Liver (tissue), 9 donors: Measurements from ENCODE around the gene STK25. TPM values are rescaled to one million over a fixed set of nuclear protein-coding genes. Genes with fewer than 3 reads are reported as not detected.

ENCODE experiments used
- DNase-seq: peaks from one replicate; pipeline ENCODE4 v3.0.0-alpha.2; 2017; ENCODE audit warnings: low spot score
- H3K27ac ChIP-seq, 2 donors: one replicate each; pipeline ENCODE4 v1.7.0; 2013; ENCODE audit warnings: inconsistent platforms in 2 of 2, low read length in 2 of 2, control low read depth in 1 of 2, low read depth in 1 of 2, mild to moderate bottlenecking in 1 of 2
- H3K27me3 ChIP-seq, 4 donors: one replicate each; pipeline versions ENCODE4 v1.6.1 to v1.7.0; 2013; ENCODE audit warnings: low read length in 3 of 4, inconsistent platforms in 1 of 4, mild to moderate bottlenecking in 1 of 4, moderate library complexity in 1 of 4; ENCODE audit not compliant: control insufficient read depth in 4 of 4, insufficient read depth in 4 of 4
- H3K36me3 ChIP-seq, 4 donors: one replicate each; pipeline versions ENCODE4 v1.6.1 to v1.7.0; 2013; ENCODE audit warnings: low read length in 3 of 4, mild to moderate bottlenecking in 3 of 4, low read depth in 1 of 4, moderate library complexity in 1 of 4; ENCODE audit not compliant: control insufficient read depth in 4 of 4, insufficient read depth in 3 of 4
- H3K4me1 ChIP-seq, 4 donors: one replicate each; pipeline versions ENCODE4 v1.6.1 to v1.7.0; 2013; ENCODE audit warnings: low read length in 3 of 4, mild to moderate bottlenecking in 3 of 4, moderate library complexity in 1 of 4; ENCODE audit not compliant: control insufficient read depth in 4 of 4, insufficient read depth in 4 of 4
- H3K4me3 ChIP-seq, 3 donors: one replicate each; pipeline versions ENCODE4 v1.6.1 to v1.7.0; 2013; ENCODE audit warnings: low read length in 3 of 3, control low read depth in 1 of 3, low read depth in 1 of 3, mild to moderate bottlenecking in 1 of 3
- H3K9ac ChIP-seq, 2 donors: one replicate each; pipeline ENCODE4 v1.7.0; 2013; ENCODE audit warnings: low read length in 2 of 2, mild to moderate bottlenecking in 2 of 2, moderate library complexity in 2 of 2, control low read depth in 1 of 2, low read depth in 1 of 2
- H3K9me3 ChIP-seq, 4 donors: one replicate each; pipeline versions ENCODE4 v1.6.1 to v1.7.0; 2013; ENCODE audit warnings: low read length in 3 of 4; ENCODE audit not compliant: control insufficient read depth in 4 of 4
- EGR1 ChIP-seq, 2 donors: IDR thresholded peaks; 2 replicates each; pipeline ENCODE4 v1.6.1; 2016 to 2018; ENCODE audit warnings: antibody characterized with exemption in 2 of 2, low read depth in 2 of 2
- FOXA1 ChIP-seq: IDR thresholded peaks from 2 replicates; pipeline ENCODE4 v1.6.1; 2016; ENCODE audit warnings: antibody characterized with exemption
- FOXA2 ChIP-seq: IDR thresholded peaks from 2 replicates; pipeline ENCODE4 v1.6.1; 2016; ENCODE audit warnings: antibody characterized with exemption
- GABPA ChIP-seq, 2 donors: IDR thresholded peaks in 1 of 2; conservative IDR thresholded peaks in 1 of 2; 2 replicates each; pipeline ENCODE4 v1.6.1; 2016; ENCODE audit warnings: antibody characterized with exemption in 2 of 2, mild to moderate bottlenecking in 1 of 2, moderate library complexity in 1 of 2
- HNF4A ChIP-seq, 2 donors: conservative IDR thresholded peaks; 2 replicates each; pipeline ENCODE4 v1.6.1; 2016; ENCODE audit warnings: antibody characterized with exemption in 2 of 2, mild to moderate bottlenecking in 2 of 2
- HNF4G ChIP-seq: IDR thresholded peaks from 2 replicates; pipeline ENCODE4 v1.6.1; 2016; ENCODE audit warnings: antibody characterized with exemption
- JUND ChIP-seq, 2 donors: IDR thresholded peaks; 2 replicates each; pipeline ENCODE4 v1.6.1; 2016; ENCODE audit warnings: antibody characterized with exemption in 2 of 2
- MAX ChIP-seq: IDR thresholded peaks from 2 replicates; pipeline ENCODE4 v1.6.1; 2016; ENCODE audit warnings: antibody characterized with exemption
- NR2F2 ChIP-seq: IDR thresholded peaks from 2 replicates; pipeline ENCODE4 v1.6.1; 2016; ENCODE audit warnings: antibody characterized with exemption
- RAD21 ChIP-seq, 2 donors: IDR thresholded peaks; 2 replicates each; pipeline ENCODE4 v1.6.1; 2016; ENCODE audit warnings: antibody characterized with exemption in 2 of 2, mild to moderate bottlenecking in 2 of 2
- RXRA ChIP-seq, 2 donors: IDR thresholded peaks; 2 replicates each; pipeline ENCODE4 v1.6.1; 2017 to 2018; ENCODE audit warnings: antibody characterized with exemption in 2 of 2, mild to moderate bottlenecking in 1 of 2
- SP1 ChIP-seq: IDR thresholded peaks from 2 replicates; pipeline ENCODE4 v1.6.1; 2018; ENCODE audit warnings: antibody characterized with exemption, mild to moderate bottlenecking
- TAF1 ChIP-seq: conservative IDR thresholded peaks from 2 replicates; pipeline ENCODE4 v1.6.1; 2016; ENCODE audit warnings: antibody characterized with exemption, mild to moderate bottlenecking
- YY1 ChIP-seq: IDR thresholded peaks from 2 replicates; pipeline ENCODE4 v1.6.1; 2016; ENCODE audit warnings: antibody characterized with exemption, mild to moderate bottlenecking
- ZBTB33 ChIP-seq: IDR thresholded peaks from 2 replicates; pipeline ENCODE4 v1.6.1; 2016; ENCODE audit warnings: antibody characterized with exemption
- WGBS: extraction: QIAGEN DNeasy Blood & Tissue Kit; methylation state at CpG from one replicate; pipeline ENCODE4 v1.1.7; 2013; 5-methylcytosine and 5-hydroxymethylcytosine counted together
- polyA plus RNA-seq, 2 donors: library from polyadenylated mRNA; stranded (reverse) in 1 of 2; unstranded in 1 of 2; fragments of 200-250 nt in 1 of 2; fragments of >200 nt in 1 of 2; fragmentation: Nextera tagmentation in 1 of 2; extraction: Ambion mirVana in 1 of 2; gene quantifications; one replicate each; pipeline versions ENCODE4 v1.2.1 to v1.2.3, GENCODE V29; 2013 to 2015
- total RNA-seq, 2 donors: library from RNA; depleted of rRNA; stranded (reverse); fragments of >200 nt; gene quantifications; one replicate each; pipeline ENCODE4 v1.2.3, GENCODE V29; 2014
- TF ChIP-seq, protein P1 (sequence below): IDR thresholded peaks from 2 replicates; pipeline ENCODE4 v1.6.1; 2016; ENCODE audit warnings: antibody characterized with exemption, mild to moderate bottlenecking
- TF ChIP-seq, protein P2 (sequence below): fragments of 150-350 bp; IDR thresholded peaks from 2 replicates; pipeline ENCODE4 v1.5.1; 2017; ENCODE audit warnings: improper control_type of control experiment, low read depth, low read length; ENCODE audit not compliant: missing input control
- donor health status: healthy.
- donor health status: healthy.
- donor health status: healthy.
- donor health status: healthy.
- donor health status: healthy.

STK25 gene
- total and polyA plus RNA-seq, 4 donors, result 43.4 to 85.6 (median 67.3) TPM

- Histone ChIP-seq H3K27ac (no peak overlapping the region), H3K9ac (no peak overlapping the region), H3K4me1 (no peaks in the 10 kb centered on the region), H3K27me3 (no peaks in the 10 kb centered on the region), H3K4me3 (no peak overlapping the region), H3K36me3 (peaks cover 1 to 34% (median 20%) of the 10 kb centered on the region in 4 donors), H3K9me3 (no peaks in the 10 kb centered on the region)
- TF ChIP-seq RAD21 (IDR thresholded peaks at IDR 0.05) (no peak), FOXA2 (no peak), TAF1 (no peak), RXRA (IDR thresholded peaks at IDR 0.05) (no peak), GABPA (IDR thresholded peaks at IDR 0.05 in 1 of 2, conservative IDR thresholded peaks at IDR 0.05 in 1 of 2) (no peak), JUND (IDR thresholded peaks at IDR 0.05) (no peak), EGR1 (IDR thresholded peaks at IDR 0.05; ENCODE audit: low read depth in 2 of 2) (no peak), SP1 (no peak)
- WGBS, result 98% methylated on average over 1 of the region's 1 CpG
- DNase-seq, result no peak
Observed at GRCh38 chr2:241481687-241482086, 26.7 kb downstream of the STK25 start.

GRCh38 chr2:241479026-241479898, 29.1 kb downstream of the STK25 start:
- 96% methylated on average over 18 of the region's 18 CpGs for WGBS
- no peak for DNase-seq
- no peak overlapping the region for H3K4me3 ChIP-seq
- no peaks in the 10 kb centered on the region for H3K9me3 ChIP-seq
- no peak overlapping the region for H3K27ac ChIP-seq
- TF ChIP-seq SP1 (no peak), FOXA2 (no peak), ZBTB33 (no peak), EGR1 (IDR thresholded peaks at IDR 0.05; ENCODE audit: low read depth in 2 of 2) (no peak)
- H3K4me1 ChIP-seq, result no peaks in the 10 kb centered on the region
- H3K27me3 ChIP-seq, result no peaks in the 10 kb centered on the region
- peaks cover 1 to 39% (median 19%) of the 10 kb centered on the region in 4 donors for H3K36me3 ChIP-seq
- no peak overlapping the region for H3K9ac ChIP-seq

GRCh38 chr2:241478166-241478565, 30.2 kb downstream of the STK25 start:
- 94% methylated on average over 8 of the region's 8 CpGs for WGBS
- H3K27me3 ChIP-seq, result no peaks in the 10 kb centered on the region
- no peak overlapping the region for H3K4me3 ChIP-seq
- no peaks in the 10 kb centered on the region for H3K9me3 ChIP-seq
- no peak overlapping the region for H3K27ac ChIP-seq
- H3K9ac ChIP-seq, result no peak overlapping the region
- peaks cover 1 to 31% (median 15%) of the 10 kb centered on the region in 4 donors for H3K36me3 ChIP-seq
- no peaks in the 10 kb centered on the region for H3K4me1 ChIP-seq
- DNase-seq, result no peak
- TF ChIP-seq MAX (no peak), SP1 (no peak), RXRA (IDR thresholded peaks at IDR 0.05) (no peak), FOXA2 (no peak), ZBTB33 (no peak), NR2F2 (no peak), FOXA1 (no peak), HNF4G (no peak), EGR1 (IDR thresholded peaks at IDR 0.05; ENCODE audit: low read depth in 2 of 2) (no peak), RAD21 (IDR thresholded peaks at IDR 0.05) (no peak), HNF4A (conservative IDR thresholded peaks at IDR 0.05) (no peak), YY1 (no peak), JUND (IDR thresholded peaks at IDR 0.05) (no peak), TAF1 (no peak)
- TF ChIP-seq, protein P1, sequence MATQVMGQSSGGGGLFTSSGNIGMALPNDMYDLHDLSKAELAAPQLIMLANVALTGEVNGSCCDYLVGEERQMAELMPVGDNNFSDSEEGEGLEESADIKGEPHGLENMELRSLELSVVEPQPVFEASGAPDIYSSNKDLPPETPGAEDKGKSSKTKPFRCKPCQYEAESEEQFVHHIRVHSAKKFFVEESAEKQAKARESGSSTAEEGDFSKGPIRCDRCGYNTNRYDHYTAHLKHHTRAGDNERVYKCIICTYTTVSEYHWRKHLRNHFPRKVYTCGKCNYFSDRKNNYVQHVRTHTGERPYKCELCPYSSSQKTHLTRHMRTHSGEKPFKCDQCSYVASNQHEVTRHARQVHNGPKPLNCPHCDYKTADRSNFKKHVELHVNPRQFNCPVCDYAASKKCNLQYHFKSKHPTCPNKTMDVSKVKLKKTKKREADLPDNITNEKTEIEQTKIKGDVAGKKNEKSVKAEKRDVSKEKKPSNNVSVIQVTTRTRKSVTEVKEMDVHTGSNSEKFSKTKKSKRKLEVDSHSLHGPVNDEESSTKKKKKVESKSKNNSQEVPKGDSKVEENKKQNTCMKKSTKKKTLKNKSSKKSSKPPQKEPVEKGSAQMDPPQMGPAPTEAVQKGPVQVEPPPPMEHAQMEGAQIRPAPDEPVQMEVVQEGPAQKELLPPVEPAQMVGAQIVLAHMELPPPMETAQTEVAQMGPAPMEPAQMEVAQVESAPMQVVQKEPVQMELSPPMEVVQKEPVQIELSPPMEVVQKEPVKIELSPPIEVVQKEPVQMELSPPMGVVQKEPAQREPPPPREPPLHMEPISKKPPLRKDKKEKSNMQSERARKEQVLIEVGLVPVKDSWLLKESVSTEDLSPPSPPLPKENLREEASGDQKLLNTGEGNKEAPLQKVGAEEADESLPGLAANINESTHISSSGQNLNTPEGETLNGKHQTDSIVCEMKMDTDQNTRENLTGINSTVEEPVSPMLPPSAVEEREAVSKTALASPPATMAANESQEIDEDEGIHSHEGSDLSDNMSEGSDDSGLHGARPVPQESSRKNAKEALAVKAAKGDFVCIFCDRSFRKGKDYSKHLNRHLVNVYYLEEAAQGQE, result no peak
- TF ChIP-seq, protein P2, sequence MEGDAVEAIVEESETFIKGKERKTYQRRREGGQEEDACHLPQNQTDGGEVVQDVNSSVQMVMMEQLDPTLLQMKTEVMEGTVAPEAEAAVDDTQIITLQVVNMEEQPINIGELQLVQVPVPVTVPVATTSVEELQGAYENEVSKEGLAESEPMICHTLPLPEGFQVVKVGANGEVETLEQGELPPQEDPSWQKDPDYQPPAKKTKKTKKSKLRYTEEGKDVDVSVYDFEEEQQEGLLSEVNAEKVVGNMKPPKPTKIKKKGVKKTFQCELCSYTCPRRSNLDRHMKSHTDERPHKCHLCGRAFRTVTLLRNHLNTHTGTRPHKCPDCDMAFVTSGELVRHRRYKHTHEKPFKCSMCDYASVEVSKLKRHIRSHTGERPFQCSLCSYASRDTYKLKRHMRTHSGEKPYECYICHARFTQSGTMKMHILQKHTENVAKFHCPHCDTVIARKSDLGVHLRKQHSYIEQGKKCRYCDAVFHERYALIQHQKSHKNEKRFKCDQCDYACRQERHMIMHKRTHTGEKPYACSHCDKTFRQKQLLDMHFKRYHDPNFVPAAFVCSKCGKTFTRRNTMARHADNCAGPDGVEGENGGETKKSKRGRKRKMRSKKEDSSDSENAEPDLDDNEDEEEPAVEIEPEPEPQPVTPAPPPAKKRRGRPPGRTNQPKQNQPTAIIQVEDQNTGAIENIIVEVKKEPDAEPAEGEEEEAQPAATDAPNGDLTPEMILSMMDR, result no peak
